Immature natural killer cell (primary cell): ENCODE results near the gene POFUT2. TPM values are rescaled to one million over a fixed set of nuclear protein-coding genes. Genes with fewer than 3 reads are reported as not detected.
"Not testable (repeated sequence)": the region's sequence is repeated elsewhere in the genome, so short reads cannot be mapped to it uniquely, and the experiment has no call there.

Experiments
- DNase-seq, 3 donors: peaks; one replicate each; pipeline ENCODE4 v3.0.0; 2022; ENCODE audit warnings: mixed read lengths in 1 of 3
- H3K27ac Mint-ChIP-seq, 6 donors: one replicate each; pipeline ENCODE4 v1.8.0; 2020; ENCODE audit warnings: mixed read lengths in 6 of 6, mild to moderate bottlenecking in 5 of 6, inconsistent platforms in 4 of 6, moderate library complexity in 3 of 6
- H3K27me3 Mint-ChIP-seq, 3 donors: one replicate each; pipeline ENCODE4 v1.8.0; 2020 to 2021; ENCODE audit warnings: low read depth in 3 of 3, mild to moderate bottlenecking in 3 of 3, mixed read lengths in 3 of 3, moderate library complexity in 3 of 3, inconsistent platforms in 1 of 3
- H3K36me3 Mint-ChIP-seq, 3 donors: one replicate each; pipeline ENCODE4 v1.8.0; 2020; ENCODE audit warnings: mixed read lengths in 3 of 3, inconsistent platforms in 2 of 3, mild to moderate bottlenecking in 2 of 3
- H3K4me1 Mint-ChIP-seq, 2 donors: one replicate each; pipeline ENCODE4 v1.8.0; 2020; ENCODE audit warnings: inconsistent platforms in 2 of 2, mild to moderate bottlenecking in 2 of 2, mixed read lengths in 2 of 2, moderate library complexity in 1 of 2
- H3K4me3 Mint-ChIP-seq, 5 donors: one replicate each; pipeline ENCODE4 v1.8.0; 2020; ENCODE audit warnings: mild to moderate bottlenecking in 5 of 5, mixed read lengths in 5 of 5, inconsistent platforms in 3 of 5, moderate library complexity in 3 of 5
- H3K9me3 Mint-ChIP-seq, 6 donors: one replicate each; pipeline ENCODE4 v1.8.0; 2020; ENCODE audit warnings: mild to moderate bottlenecking in 6 of 6, mixed read lengths in 6 of 6, inconsistent platforms in 4 of 6, moderate library complexity in 3 of 6
- polyA plus RNA-seq, 3 donors: library from polyadenylated mRNA; unstranded; fragments of 300-500 nt; fragmentation: Illumina TruSeq; gene quantifications; one replicate each; pipeline ENCODE4 v1.2.3, GENCODE V29; 2021

The POFUT2 gene
- polyA plus RNA-seq, 3 donors from 2014 or later = 1.1 to 5.2 (median 4.7) TPM

DNA sequence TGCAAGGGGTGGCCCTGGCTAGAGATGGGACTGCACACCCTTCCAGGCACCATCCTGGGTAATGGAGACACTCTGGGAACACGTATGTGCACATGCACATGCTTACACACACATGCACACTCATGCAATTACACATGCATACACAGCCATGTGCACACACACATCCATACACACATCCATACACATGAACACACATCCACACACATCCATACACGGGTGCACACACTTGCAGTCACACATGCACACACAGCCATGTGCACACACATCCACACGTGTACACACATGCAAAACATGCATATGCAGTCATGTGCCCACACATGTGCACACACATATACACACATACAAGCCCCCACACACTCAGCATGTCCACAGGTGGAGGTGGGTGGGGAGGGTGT lies 22.3 kb upstream of the POFUT2 start:
- H3K36me3 Mint-ChIP-seq = no peaks in the 10 kb centered on the region
- H3K27me3 Mint-ChIP-seq = peaks cover 0 to 15% (median 3%) of the 10 kb centered on the region in 3 donors
- H3K4me3 Mint-ChIP-seq = no peak overlapping the region
- H3K4me1 Mint-ChIP-seq = no peaks in the 10 kb centered on the region
- no peaks in the 10 kb centered on the region for H3K9me3 Mint-ChIP-seq
- no peak overlapping the region for H3K27ac Mint-ChIP-seq
- no peak for DNase-seq

- H3K27me3 Mint-ChIP-seq = peaks cover 0 to 15% (median 3%) of the 10 kb centered on the region in 3 donors
- H3K4me3 Mint-ChIP-seq = no peak overlapping the region
- peak; percentile 19 to 32 (median 25) for DNase-seq
- H3K4me1 Mint-ChIP-seq = no peaks in the 10 kb centered on the region
- H3K36me3 Mint-ChIP-seq = no peaks in the 10 kb centered on the region
- H3K9me3 Mint-ChIP-seq = no peaks in the 10 kb centered on the region
- H3K27ac Mint-ChIP-seq = no peak overlapping the region
These were observed 21.6 kb upstream of the POFUT2 start for GRCh38 chr21:45309069-45309986.

- no peak for DNase-seq
- Mint-ChIP-seq H3K4me3 (no peak overlapping the region), H3K9me3 (no peaks in the 10 kb centered on the region), H3K27ac (no peak overlapping the region), H3K36me3 (no peaks in the 10 kb centered on the region), H3K4me1 (no peaks in the 10 kb centered on the region), H3K27me3 (peaks cover 0 to 15% (median 3%) of the 10 kb centered on the region in 3 donors)
These were observed 20.7 kb upstream of the POFUT2 start for GRCh38 chr21:45308194-45309068.

- not testable (repeated sequence) for H3K36me3 Mint-ChIP-seq, H3K4me1 Mint-ChIP-seq, DNase-seq, H3K27ac Mint-ChIP-seq, H3K4me3 Mint-ChIP-seq, H3K9me3 Mint-ChIP-seq
- H3K27me3 Mint-ChIP-seq = peaks cover 0 to 13% (median 3%) of the 10 kb centered on the region in 3 donors
These were observed 20.0 kb upstream of the POFUT2 start for GRCh38 chr21:45307597-45308158.

DNA sequence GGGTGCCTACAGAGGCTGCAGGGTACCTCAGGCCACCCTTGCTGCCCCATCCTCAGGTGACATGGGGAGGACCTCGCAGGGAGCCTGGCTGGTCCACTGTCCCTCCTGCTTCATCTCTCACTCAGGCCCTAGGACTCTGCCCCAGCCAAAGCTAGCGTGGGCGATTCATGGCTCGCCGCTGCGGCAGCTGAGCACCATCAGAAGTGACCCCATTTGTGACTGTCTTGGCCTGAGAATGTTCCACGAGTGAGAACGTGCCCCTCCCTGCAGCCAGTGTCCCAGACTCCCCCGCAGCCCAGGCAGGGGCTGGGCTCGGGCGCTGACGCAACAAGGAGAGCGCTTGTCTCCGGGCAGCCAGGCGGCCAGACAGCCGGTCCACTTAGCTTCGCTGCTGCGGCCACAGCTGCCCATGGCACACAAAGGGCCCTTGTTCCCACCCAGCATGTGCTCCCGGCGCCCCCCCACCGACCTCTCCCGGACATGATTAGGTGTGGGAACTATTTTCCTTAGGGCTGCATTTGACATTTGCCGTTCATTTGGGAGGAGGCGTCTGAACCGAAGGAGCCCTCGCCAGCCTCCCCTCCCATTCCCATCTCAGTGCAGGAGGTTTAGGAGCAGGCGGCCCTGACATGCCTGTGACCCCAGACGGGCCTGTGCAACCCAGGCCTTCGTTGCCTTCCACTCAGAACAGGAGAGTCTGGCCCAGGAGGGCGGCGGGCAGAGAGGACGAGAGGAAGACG lies 19.3 kb upstream of the POFUT2 start:
- Mint-ChIP-seq H3K36me3 (no peaks in the 10 kb centered on the region), H3K4me3 (no peak overlapping the region), H3K27me3 (peaks cover 0 to 13% (median 3%) of the 10 kb centered on the region in 3 donors), H3K4me1 (no peaks in the 10 kb centered on the region), H3K27ac (no peak overlapping the region), H3K9me3 (no peaks in the 10 kb centered on the region)
- DNase-seq = no peak

DNA sequence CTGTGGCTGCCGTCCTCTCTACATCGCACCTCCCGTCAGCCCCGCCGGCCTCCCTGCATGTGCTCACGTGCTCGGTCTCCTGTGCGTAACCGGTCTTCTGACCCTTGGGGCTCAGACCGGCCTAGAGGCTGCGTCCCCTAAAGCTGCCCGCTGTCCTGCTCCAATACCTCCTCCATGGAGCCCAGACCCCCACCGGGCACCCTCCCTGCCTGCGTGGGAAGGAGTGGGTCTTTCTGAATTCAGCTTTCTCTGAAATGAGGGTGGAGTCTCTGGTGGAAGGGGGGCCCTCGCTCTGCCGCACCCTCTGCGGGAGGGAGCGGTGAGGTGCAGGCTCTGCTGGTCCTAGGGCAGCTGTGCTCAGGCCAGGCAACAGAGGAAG lies 18.7 kb upstream of the POFUT2 start:
- peaks cover 0 to 13% (median 3%) of the 10 kb centered on the region in 3 donors for H3K27me3 Mint-ChIP-seq
- H3K27ac Mint-ChIP-seq = no peak overlapping the region
- H3K9me3 Mint-ChIP-seq = no peaks in the 10 kb centered on the region
- H3K4me1 Mint-ChIP-seq = no peaks in the 10 kb centered on the region
- no peak overlapping the region for H3K4me3 Mint-ChIP-seq
- H3K36me3 Mint-ChIP-seq = no peaks in the 10 kb centered on the region
- DNase-seq = no peak

- Mint-ChIP-seq H3K27ac (no peak overlapping the region), H3K4me3 (no peak overlapping the region), H3K36me3 (no peaks in the 10 kb centered on the region), H3K27me3 (peaks cover 0 to 13% (median 3%) of the 10 kb centered on the region in 3 donors), H3K4me1 (no peaks in the 10 kb centered on the region), H3K9me3 (no peaks in the 10 kb centered on the region)
- no peak for DNase-seq
These were observed 18.1 kb upstream of the POFUT2 start for GRCh38 chr21:45305836-45306235.

- no peaks in the 10 kb centered on the region for H3K9me3 Mint-ChIP-seq
- H3K36me3 Mint-ChIP-seq = no peaks in the 10 kb centered on the region
- no peak overlapping the region for H3K4me3 Mint-ChIP-seq
- no peaks in the 10 kb centered on the region for H3K4me1 Mint-ChIP-seq
- peaks cover 0 to 13% (median 3%) of the 10 kb centered on the region in 3 donors for H3K27me3 Mint-ChIP-seq
- H3K27ac Mint-ChIP-seq = no peak overlapping the region
- DNase-seq = no peak
These were observed 17.2 kb upstream of the POFUT2 start for GRCh38 chr21:45304945-45305344.

GRCh38 chr21:45304476-45304830 lies 16.8 kb upstream of the POFUT2 start:
- H3K9me3 Mint-ChIP-seq = no peaks in the 10 kb centered on the region
- no peak for DNase-seq
- no peaks in the 10 kb centered on the region for H3K36me3 Mint-ChIP-seq
- H3K27ac Mint-ChIP-seq = no peak overlapping the region
- no peaks in the 10 kb centered on the region for H3K4me1 Mint-ChIP-seq
- H3K4me3 Mint-ChIP-seq = no peak overlapping the region
- peaks cover 0 to 13% (median 3%) of the 10 kb centered on the region in 3 donors for H3K27me3 Mint-ChIP-seq

GRCh38 chr21:45303751-45304475 lies 16.2 kb upstream of the POFUT2 start:
- no peak overlapping the region for H3K27ac Mint-ChIP-seq
- H3K4me1 Mint-ChIP-seq = no peaks in the 10 kb centered on the region
- H3K4me3 Mint-ChIP-seq = no peak overlapping the region
- no peaks in the 10 kb centered on the region for H3K36me3 Mint-ChIP-seq
- DNase-seq = no peak
- H3K9me3 Mint-ChIP-seq = no peaks in the 10 kb centered on the region
- H3K27me3 Mint-ChIP-seq = peaks cover 0 to 9% (median 3%) of the 10 kb centered on the region in 3 donors

GRCh38 chr21:45303091-45303615 lies 15.5 kb upstream of the POFUT2 start:
- no peak for DNase-seq
- H3K36me3 Mint-ChIP-seq = no peaks in the 10 kb centered on the region
- no peaks in the 10 kb centered on the region for H3K9me3 Mint-ChIP-seq
- H3K27ac Mint-ChIP-seq = no peak overlapping the region
- H3K27me3 Mint-ChIP-seq = peaks cover 0 to 9% (median 1%) of the 10 kb centered on the region in 3 donors
- H3K4me3 Mint-ChIP-seq = no peak overlapping the region
- H3K4me1 Mint-ChIP-seq = no peaks in the 10 kb centered on the region

DNA sequence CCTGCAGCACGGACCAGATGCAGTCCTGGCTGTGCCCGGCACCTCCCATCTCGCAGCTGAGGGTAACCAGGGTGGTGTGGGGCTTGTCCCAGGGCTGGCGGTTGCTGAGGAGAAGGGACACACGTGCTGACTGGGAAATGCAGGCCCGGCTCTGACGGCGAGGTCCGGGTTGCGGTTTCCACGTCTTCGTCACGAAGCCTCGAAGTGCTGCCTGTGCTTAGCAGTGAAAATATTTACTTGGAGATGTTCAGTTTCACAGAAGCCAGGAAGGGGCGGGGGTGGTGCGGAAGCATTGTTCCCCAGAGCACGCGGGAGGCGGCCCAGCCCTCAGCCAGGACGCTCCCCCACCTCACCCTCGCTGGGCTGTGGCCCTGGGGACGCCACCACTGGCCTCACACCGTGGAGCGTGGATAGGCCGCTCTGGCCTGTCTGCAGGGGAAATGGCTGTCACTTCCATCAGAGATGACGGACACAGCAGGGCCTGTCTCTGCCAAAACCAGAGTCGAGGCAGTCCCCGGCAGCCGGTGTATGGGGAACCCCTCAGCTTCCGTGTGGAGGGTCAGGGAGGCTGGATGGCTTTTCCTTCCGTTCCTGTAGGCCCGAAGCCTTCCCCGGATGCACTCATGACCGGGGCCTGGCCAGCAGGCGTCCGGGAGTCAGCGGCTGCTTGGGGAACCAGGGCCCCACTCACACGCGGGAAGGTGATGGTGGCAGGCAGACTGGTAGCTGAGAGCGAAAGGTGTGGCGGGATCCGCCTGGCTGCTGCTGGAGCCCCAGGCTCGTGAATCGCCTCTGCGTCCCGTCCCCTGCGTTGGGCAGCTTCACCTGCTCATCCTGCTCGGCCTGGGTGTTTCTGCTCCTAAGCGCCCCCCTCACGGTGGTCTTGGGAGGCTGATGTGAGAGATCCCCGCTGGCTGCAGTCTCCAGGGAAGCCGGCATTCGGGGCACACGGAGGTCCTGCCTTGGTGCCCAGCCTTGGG lies 14.7 kb upstream of the POFUT2 start:
- H3K27ac Mint-ChIP-seq = peak overlapping the region in 1 of 6 donors; percentile 20
- H3K36me3 Mint-ChIP-seq = no peaks in the 10 kb centered on the region
- no peaks in the 10 kb centered on the region for H3K9me3 Mint-ChIP-seq
- peak; percentile 28 to 45 (median 37) for DNase-seq
- H3K4me1 Mint-ChIP-seq = no peaks in the 10 kb centered on the region
- H3K4me3 Mint-ChIP-seq = no peak overlapping the region
- peaks cover 0 to 7% (median 1%) of the 10 kb centered on the region in 3 donors for H3K27me3 Mint-ChIP-seq
